K562 (cell line): Measurements from ENCODE around the gene CUX1. TPM values are rescaled to one million over a fixed set of nuclear protein-coding genes. Genes with fewer than 3 reads are reported as not detected.

Experiments
- FOXP4 ChIP-seq: sonication (generic); formaldehyde crosslinking; IDR thresholded peaks from 2 replicates; pipeline ENCODE4 v1.8.0; 2022; ENCODE audit warnings: mild to moderate bottlenecking, missing genetic modification reagents, borderline replicate concordance
- GATAD2A ChIP-seq: fragments of 450-650 bp; IDR thresholded peaks from 2 replicates; pipeline ENCODE4 v1.6.1; 2017
- HNRNPLL ChIP-seq: fragments of 200-400 bp; formaldehyde crosslinking; IDR thresholded peaks from 2 replicates; pipeline ENCODE4 v1.6.1; 2017; ENCODE audit warnings: low read length, low read depth, mild to moderate bottlenecking; ENCODE audit not compliant: poor library complexity, severe bottlenecking
- HOXB6 ChIP-seq: fragments of 250-450 bp; sonication (Bioruptor Pico); IDR thresholded peaks from 2 replicates; pipeline ENCODE4 v1.5.1; 2022; ENCODE audit warnings: mild to moderate bottlenecking, borderline replicate concordance
- MEIS2 ChIP-seq: fragments of 450-650 bp; IDR thresholded peaks from 2 replicates; pipeline ENCODE4 v1.6.1; 2014; ENCODE audit warnings: mild to moderate bottlenecking; ENCODE audit not compliant: partially characterized antibody
- SMAD1 ChIP-seq: fragments of 150-350 bp; IDR thresholded peaks from 2 replicates; pipeline ENCODE4 v1.6.1; 2014; ENCODE audit warnings: low read length, low read depth; ENCODE audit not compliant: partially characterized antibody
- ZNF184 ChIP-seq: sonication (generic); formaldehyde crosslinking; IDR thresholded peaks from 2 replicates; pipeline ENCODE4 v1.5.0; 2020; ENCODE audit warnings: missing genetic modification reagents
- polyA plus RNA-seq, 8 experiments: library from polyadenylated mRNA; depleted of rRNA in 4 of 8; stranded (reverse) in 5 of 8; unstranded in 3 of 8; fragments of >200 nt; fragmentation: Nextera tagmentation in 2 of 8; fragmentation: Illumina TruSeq in 1 of 8; extraction: Ambion mirVana in 2 of 8; extraction: Trizol in 1 of 8; gene quantifications; 2 replicates each; pipeline versions ENCODE4 v1.2.1 to v1.2.3, GENCODE V29; 2011 to 2014; ENCODE audit warnings: inconsistent platforms in 1 of 8, missing spikeins in 1 of 8
- total RNA-seq, 7 experiments: library from RNA; depleted of rRNA in 6 of 7; stranded (reverse); fragments of >200 nt in 6 of 7; fragmentation: Illumina TruSeq in 2 of 7; extraction: Trizol in 2 of 7; gene quantifications; 2 replicates each; pipeline versions ENCODE4 v1.2.1 to v1.2.3, GENCODE V29; 2011 to 2021; ENCODE audit warnings: low replicate concordance in 1 of 7
- TF ChIP-seq, protein P1 (sequence below), 2 experiments: fragments of 450-650 bp; conservative IDR thresholded peaks; 2 replicates each; pipeline ENCODE4 v1.6.1; 2017; ENCODE audit warnings: mild to moderate bottlenecking in 2 of 2, moderate library complexity in 2 of 2

Gene CUX1
- total and polyA plus RNA-seq, 9 of the 15 experiments (the other 6 are each of a cell fraction or from before 2014, with no cell fraction given) = 3.6 to 55.3 (median 25.2) TPM

DNA sequence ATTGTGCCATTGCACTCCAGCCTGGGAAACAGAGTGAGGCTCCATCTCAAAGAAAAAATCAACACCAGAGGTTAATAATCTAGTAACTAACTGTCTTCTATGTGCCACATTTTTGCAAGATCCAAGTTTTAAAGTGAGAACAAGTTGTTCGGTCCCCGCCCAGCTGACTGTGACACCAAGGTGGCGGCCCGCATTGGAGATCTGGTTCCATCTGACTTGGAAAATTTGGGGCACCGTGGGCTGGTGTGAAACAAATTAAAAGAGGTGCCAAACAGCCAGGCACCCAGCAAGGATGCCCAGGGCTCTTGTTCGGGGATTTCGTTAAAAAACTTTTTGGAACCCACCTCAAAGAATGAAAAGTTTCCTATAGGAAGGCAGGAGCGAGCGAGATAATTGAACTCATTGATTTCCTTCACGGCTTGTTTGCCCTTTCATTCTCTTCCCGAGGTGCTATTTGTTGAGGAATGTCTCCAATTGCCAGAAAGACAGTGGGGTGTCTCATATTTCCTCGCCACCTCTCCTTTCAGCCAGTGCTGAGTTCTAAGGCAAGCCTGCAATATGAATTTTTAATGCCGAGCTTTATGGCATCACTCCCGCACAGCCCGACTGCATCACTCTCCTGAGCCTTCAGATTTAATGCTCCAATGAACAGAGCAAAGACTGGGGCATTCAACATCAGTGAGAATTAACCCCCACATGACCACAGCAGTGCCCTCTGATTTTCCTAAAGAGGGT lies 312.4 kb downstream of the CUX1 start (continued):
- TF ChIP-seq SMAD1 (no peak), HOXB6 (CRISPR knock-in tag) (no peak), ZNF184 (CRISPR knock-in tag) (no peak), GATAD2A (no peak), FOXP4 (no peak), MEIS2 (no peak), HNRNPLL (no peak)
- TF ChIP-seq, protein P1, sequence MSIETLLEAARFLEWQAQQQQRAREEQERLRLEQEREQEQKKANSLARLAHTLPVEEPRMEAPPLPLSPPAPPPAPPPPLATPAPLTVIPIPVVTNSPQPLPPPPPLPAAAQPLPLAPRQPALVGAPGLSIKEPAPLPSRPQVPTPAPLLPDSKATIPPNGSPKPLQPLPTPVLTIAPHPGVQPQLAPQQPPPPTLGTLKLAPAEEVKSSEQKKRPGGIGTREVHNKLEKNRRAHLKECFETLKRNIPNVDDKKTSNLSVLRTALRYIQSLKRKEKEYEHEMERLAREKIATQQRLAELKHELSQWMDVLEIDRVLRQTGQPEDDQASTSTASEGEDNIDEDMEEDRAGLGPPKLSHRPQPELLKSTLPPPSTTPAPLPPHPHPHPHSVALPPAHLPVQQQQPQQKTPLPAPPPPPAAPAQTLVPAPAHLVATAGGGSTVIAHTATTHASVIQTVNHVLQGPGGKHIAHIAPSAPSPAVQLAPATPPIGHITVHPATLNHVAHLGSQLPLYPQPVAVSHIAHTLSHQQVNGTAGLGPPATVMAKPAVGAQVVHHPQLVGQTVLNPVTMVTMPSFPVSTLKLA (conservative IDR thresholded peaks at IDR 0.05) = no peak
- TF ChIP-seq, all 486 proteins: peak for 0
